ENCODE measurements around the gene WNT7B.
"Not testable (repeated sequence)": the region's sequence is repeated elsewhere in the genome, so short reads cannot be mapped to it uniquely, and the experiment has no call there.

Gene WNT7B

DNA sequence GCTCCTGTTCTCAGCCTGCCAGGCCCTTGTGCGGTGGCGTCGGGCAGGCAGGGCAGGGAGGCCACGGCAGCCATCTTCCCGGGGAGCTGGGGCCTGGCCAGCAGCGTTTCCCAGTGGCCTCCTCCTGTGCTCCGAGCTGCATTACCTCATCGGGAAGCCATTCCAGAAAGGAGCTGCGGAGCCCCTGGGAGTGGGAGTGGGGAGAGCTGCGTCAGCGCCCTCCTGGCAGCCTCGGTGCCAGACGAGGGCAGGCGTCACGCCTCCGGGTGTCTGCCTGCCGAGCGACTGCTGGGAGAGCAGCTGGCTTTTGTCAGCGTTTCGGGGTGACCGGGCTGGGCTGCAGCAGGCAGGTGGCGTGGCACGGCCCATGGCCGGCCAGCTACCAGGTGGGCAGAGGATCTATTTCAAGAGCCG lies 30.9 kb upstream of the WNT7B start:
- no peak for DNase-seq

DNA sequence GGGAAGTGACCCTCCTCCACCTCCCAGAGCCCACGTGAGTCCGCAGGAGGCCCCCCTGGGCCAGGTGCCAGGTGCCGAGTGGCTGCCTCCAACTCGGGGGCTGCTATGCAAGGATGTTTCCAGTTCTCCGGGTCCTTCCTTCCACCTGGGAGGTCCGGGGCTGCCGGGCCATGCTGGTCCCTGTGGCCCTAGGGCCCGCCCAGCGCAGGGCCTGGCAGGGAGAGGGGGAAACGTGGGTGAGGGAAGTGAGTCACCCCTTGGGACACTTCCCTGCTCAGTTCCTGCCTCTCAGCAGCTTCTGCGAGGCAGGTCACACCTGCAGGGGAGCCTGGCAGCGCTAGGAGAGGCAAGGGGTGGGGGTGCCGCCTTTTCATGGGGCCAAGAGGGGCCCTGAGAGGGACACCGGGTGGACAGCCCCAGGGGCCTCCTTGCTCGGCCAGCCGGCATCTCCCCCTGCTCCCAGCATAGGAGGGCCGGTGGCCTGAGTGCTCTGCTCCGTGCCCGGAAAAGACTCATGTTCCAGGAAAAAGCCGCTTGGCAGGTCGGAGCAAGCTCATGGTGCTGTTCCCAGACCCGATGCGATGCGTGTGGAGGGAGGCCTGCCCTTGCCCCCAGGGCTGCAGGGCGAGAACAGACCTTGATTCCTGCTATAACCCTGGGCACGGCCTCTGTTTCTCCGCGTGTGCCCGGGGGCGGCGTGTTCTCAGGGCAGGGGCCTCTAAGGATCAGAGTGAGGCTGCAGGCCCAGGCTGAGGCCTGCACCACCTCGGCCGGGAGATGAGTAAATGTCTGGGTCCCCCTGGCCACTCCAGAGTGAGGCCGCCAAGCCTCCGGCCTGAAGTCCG lies 30.3 kb upstream of the WNT7B start:
- DNase-seq, result no peak

DNA sequence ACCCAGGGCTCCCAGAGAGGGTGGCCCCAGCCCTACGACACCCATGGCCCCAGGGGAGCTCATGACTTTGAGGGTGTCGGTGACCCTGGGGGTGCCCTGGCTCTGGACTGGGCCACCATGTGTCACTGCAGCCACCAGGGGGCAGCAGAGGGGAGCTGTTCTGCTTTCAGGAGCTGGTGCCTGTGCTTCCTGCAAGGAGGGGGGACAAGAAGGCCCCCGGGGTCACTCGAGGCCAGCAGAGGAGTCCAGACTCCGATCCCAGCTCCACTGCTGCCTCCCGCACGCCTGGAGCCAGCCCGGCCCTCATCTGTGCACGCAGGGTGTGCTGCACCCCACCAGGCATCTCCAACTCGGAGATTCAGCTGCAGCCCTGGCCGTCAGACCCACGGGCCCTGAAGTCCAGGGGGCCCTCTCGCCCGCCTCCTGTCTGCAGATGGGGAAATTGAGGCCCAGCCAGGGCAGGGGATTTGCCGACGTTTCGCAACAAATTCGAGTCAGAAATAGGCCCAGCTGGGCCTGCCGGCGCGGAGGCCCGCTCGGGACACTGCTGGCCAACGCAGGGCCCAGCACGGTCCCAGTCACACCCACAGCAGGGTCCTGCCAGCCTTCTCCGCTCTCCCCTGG lies 29.5 kb upstream of the WNT7B start:
- peak; percentile 89 for DNase-seq

DNA sequence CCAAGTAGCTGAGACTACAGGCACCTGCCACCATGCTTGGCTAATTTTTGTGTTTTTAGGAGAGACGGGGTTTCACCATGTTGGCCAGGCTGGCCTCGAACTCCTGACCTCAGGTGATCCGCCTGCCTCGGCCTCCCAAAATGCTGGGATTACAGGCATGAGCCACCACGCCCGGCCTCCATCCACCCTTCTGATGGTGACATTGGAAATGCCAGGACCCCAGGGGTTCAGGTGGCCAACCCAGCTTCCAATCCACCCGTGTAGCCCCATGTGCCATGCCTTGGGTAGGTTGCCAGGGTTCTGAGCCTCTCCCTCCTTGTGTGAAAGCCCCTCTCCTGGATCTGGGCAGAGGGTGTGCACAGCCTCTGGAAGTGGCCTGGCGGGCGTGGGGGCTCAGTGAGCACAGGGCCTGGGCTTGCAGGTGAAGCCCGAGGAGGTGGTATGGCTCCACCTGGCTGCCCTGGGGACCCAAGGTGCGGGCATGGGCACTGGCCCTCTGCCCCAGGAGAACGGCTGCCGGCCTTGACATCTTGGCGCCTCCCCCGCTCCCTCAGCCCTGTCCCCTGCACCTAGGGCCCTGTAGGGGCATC lies 28.2 kb upstream of the WNT7B start:
- DNase-seq, result not testable (repeated sequence)

DNA sequence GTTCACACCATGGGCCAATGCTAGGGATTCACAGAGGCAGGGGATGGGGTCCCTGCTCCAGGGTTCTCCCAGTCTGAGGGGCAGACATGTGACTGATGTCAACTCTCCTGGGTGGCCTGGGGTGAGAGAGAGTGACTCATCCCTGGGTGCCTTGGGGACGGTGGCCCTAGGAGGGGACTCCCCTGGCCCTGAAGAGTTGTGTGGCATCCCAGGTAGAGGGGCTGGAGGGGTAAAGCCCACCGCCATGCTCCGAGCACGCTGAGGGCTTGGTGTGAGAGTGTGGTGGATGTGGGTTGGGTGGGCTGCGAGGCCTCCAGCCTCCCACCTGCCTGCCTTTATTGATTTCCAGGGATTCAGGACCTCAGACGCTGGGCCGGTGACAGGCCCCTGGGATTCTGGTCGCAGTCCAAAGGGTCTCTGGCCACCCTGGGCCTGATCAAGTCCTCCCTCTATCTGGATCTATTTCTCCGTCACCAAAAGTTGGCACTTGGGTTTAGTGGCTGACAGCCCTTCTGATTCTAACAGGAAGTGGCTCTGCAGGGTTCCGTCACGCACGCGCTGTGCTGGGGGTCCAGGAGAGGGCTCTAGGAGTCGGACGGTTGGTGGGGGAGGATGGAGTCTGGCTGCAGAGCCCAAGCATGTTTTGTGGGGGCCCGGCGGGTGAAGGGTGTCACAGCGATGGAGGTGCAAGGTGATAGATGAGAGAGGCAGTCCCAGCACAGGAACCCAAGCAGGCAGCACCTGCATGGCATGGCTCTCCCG lies 27.3 kb upstream of the WNT7B start:
- no peak for DNase-seq

DNA sequence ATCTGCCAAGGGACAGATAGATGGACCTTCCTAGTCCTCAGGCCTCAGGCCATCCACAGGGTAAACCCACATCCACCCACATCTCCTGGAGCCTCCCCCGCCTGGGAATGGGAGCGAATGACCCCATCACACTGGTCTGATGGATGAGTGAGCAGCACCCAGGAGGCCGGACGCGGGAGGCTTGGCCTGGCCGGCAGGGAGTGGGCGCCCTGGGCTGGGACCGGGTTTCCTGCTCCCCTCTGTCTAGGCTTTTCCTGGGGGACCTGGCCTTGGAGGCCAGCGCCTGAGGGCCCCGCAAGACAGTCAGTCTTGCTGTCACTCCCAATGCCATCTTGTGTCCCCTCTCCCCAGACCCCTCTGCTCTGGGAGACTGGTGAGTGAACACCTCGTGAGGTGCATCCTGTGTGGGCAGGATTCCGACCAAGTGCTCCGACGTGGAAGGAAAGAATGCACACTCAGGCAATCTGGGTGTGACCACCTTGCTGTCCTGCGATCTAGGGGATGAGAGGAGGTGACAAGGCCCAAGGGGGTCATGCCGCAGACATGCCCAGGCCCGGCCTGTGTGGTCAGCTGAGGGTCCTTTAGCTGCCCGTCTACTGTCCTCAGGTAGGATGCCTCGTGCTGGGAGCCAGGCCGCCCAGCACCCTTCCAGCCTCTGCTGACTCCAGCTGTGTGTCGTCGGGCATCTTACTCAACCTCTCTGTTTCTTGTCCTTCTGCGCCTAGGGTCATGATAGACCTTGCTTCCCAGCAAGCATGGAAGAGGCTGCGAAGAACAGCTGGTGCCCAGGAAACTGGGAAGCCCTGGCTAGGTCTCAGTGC lies 26.5 kb upstream of the WNT7B start:
- DNase-seq, result no peak

DNA sequence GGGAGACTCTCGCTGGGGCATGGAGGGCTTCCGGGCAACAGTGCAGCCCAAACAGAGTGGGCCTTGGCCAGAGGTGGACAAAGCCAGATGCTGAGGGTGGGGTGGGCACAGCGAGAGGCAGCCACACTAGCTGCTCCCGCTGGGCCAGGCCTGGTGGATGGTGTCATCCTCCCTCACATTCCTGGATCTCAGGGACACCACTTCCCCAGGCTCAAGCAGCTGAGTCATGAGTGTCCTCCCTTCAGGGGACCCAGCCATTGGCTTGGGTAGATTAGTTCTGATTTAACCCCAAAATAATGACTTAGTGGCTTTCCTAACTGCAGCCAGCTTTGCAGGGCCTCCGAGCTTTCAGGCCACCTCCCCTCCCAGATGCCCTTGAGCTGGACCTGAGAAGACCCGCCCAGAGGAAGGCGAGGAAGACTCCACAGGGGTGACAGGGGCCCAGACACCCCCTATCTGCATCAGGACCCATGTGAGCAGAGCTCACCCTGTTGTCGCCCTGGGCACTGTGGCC lies 25.9 kb upstream of the WNT7B start:
- DNase-seq, result no peak

DNA sequence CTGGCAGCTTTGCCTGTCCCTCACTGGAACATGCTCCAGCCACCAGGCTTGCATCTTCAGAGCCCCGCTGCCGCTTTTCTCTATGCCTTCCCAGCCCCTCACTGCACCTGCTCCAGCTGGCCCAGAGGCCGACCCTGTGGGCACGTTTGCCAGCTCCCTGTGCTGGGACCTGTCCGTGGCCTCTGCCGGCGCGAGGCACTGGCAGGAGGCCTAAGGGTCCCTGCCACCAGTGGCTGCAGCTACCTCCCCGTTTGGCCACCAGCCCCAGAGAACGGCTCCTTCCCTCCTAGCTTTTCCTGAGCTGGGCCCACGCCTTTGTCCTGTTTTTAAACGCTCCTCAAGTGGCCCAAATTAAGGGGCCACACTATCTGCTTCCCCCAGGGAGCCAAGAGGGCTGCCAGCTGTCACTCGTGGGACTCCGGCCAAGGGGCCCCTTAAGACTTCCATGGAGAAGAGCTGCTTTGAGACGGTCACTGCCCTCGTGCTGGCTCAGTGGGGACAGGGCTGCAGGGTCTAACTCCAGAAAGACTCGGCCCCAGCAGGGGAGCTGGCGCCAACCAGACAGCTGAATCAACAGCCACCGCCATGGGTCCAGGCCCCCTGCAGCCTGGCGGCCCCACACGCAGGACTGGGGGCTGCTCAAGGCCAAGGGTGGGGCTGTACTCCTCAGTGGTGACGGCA lies 24.6 kb upstream of the WNT7B start:
- no peak for DNase-seq

DNA sequence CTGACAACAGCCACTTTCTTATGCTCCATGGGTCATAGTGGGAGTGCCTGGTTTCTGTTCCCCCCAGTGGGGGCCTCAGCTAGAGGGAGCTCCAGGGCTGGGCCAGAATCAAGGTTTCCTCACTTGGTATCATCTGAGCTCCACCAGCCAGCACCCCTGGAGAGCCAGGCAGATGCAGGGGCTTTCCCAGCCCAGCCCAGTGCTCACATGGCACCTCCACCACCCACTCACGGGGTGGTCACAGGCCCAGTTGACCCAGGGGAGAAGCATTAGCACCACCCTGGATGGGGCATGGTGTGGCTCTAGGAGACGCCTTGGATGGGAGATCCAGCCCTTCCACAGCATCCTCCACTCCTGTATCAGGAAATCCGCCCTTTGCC lies 24.1 kb upstream of the WNT7B start:
- DNase-seq, result no peak

DNA sequence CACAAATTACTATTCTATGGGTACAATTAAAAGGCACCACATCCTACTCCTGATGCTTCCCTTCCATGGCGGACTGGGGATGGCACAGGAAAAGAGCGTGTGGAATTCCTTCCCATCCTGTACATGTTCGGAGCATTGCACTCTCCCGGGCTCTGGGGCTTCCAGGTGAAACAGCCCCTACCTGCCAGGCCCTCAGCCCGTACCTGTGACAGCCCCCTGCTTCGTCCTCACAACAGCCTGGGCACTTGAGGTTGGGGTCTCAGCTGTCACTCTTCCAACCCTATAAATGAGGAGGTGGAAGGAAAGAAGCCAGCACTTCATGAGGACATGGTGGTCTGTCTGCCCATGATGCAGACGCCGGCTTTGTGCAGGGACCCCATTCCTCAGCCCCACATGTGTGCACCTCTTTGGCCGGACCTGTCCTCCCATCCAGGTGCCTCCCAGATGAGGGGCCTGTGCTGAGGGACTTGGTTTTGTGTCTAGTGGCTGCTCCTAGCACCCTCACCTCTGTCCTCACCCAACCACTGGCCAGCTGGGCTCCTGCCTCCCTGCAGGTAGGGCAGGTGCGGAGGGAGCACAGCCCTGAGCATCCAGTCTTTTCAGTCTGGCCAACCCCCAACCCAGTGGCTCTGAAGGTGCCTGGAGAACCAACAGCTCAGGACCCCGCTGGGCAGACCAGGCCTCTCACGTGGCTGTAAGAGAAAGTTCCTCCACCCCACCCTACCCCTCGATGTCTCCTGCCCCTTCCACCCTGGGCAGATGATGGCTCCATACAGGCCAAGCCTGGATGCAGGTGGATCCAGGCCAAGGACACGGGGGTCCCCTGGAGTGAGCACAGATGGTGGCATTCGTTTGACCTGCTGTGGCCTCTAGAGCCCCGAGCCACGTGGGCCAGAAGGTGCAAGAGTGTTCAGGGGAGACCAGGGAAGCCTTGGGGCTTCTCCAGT lies 23.4 kb upstream of the WNT7B start:
- no peak for DNase-seq

DNA sequence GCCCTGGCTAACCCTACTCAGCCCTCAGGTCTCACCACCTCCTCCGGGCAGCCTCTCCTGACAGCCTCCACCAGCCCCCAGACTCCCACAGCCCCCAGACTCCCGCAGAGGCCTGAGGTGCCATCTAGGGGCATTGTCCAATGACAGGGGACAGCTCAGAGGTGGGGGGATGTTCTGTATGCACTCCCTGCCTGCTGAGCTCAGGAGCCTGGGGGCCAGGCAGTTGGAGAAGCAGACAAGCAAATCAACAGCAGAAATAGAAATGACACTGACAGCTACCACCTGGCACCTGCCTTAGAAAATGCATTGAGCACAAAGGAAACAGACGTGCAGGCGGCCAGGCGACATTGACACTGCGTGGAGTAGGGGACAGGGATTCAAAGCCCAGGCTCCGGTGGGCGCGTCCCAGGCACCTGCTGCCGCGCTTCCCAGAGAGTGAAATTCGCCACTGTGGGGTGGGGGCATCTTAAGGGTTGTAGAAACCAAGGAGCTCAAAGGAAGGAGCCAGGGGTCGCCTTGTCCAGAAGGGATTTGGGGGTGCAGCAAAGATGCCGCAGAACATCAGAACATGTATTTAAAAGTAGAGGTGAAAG lies 22.5 kb upstream of the WNT7B start:
- DNase-seq, result no peak

DNA sequence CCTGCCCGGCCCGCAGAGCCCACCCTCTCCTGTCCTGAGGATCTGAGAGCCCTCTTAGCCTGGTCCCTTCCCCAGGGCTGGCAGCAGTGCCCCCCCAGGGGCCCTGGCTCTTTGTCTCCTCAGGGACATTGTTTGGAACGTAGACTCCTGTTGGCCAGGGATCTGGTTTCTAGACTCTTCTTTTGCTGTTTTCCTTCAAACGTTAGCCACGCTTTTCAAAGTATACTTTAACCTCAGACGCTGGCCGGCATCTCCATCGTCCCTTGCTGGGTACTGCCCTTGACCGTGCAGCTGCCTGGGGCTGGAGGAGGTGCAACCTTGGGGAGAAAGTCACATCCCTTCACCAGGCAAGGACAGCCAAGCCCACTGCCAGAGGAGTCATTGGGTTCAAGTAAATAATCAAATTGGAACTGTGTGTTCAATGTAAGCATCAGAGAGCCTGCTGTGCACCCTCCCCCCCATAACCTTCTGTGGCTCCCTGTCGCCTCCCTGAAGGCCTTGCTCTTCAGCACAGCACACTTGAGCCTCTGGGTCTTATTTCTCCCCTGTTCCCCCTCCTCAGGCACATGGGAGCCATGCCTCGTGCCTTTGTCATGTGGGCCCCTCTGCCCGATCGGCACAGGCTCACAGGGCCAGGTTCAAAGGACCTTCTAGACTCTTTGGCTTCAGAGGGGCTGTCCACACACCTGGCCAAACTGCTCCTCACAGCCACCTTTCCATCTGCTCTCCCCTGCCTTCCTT lies 21.8 kb upstream of the WNT7B start:
- no peak for DNase-seq

DNA sequence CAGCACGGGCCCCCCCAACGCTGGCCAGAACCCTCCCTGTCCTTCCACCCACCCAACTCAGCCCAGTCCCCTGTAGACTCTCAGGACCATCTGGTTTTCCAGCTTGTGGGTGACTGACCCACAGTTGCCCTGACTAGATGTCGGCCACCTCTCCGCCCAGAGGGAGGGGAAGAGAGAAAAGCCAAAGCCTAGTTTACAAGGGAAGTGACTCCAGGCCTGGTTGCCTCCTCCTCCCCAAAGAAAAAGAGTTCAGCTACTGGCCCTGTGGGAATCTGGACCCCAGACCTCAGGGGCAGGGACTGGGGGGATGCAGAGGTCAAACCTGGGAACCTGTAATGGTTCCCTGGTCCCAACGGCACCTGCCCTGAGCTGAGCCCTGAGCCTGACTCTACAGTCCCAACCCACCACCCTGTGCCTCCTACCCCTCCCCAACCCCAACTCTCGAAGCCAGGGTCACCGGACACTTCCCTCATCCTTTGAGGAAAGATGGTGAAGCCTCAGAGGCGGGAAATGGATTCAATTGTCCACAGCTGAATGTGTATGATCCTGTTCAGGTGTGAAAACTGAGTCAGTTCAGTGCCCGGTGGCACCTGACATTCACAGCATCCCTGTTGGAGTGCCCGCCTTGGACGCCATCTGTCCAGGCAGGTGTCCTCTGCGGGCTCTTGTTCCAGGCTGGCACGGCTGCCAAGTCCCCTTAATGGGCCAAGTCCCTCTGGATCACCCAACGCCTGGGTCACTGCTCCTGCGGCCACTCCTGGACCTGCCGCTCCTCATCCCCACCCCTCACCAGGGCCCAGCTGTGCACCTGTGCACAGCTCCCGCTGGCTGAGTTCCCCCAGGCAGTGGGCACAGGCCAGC lies 21.0 kb upstream of the WNT7B start:
- DNase-seq, result no peak

DNA sequence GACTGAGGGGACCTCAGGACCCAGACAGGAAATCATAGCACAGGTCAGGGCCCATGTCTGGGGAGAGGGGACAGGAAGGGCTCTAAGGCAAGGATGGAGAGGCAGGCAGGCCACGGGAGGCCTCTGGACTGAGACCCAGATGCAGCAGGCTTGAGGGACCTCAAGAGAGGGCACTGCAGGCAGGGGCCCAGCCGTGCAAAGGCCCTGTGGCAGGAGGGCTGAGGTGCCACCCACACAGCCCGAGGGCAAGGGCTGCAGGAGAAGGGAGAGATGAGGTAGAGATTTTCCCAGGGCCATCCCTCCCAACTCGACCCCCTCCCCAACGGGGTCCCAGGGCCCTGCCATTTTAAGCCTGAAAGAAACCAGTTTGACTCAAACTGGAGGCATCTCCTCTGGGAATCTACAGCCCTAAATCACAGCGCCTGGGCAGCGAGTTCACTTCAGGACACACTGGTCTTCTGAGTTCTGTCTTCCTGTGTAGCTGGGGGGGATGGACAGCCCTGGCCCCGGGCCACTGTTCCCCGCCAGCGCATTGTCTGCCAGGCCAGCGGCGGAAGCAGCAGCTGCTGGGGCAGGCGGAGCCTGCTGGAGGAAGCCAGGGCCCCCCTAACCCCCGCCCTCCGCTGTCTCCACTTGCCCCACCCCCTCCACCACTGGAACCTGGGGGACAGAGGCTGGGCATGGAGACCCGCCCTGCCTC lies 20.3 kb upstream of the WNT7B start:
- DNase-seq, result no peak

DNA sequence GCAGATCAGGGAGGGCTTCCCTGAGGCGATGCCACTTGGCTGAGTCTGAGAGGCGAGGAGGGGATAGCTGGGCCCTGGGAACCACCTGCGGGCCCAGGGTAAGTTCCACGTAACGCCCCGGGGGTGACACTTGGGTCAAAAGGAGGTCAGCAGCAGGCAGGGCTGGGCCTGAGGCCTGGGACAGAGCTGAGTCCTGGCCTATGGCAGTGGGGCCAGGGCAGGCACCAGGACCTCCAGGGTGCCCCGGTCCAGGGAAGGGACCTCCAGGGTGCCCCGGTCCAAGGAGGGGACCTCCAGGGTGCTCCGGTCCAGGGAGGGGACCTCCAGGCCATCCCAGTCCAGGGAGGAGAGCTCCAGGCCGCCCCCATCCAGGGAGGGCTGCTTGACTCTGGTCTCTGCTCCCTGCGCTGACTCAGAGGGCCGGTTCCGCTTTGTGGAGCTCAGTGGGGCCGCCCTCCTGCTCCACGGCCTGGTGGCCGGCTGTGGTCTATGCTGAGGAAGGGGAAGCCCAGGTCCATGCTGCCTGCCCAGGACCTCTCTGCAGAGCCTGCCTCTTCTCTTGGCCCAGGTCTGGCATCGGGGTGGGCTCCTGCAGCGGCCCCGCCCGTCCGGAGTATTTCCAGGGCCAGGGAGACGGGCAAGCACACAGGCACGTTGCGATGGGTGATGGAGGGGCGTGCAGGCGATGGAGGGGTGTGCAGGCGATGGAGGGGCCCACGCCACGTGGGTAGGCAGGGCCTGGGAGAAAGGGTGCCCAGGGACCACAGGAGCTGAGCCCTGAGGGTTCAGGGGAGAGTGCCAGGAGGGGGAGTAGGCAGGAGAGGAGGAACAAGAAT lies 19.5 kb upstream of the WNT7B start:
- DNase-seq, result no peak

DNA sequence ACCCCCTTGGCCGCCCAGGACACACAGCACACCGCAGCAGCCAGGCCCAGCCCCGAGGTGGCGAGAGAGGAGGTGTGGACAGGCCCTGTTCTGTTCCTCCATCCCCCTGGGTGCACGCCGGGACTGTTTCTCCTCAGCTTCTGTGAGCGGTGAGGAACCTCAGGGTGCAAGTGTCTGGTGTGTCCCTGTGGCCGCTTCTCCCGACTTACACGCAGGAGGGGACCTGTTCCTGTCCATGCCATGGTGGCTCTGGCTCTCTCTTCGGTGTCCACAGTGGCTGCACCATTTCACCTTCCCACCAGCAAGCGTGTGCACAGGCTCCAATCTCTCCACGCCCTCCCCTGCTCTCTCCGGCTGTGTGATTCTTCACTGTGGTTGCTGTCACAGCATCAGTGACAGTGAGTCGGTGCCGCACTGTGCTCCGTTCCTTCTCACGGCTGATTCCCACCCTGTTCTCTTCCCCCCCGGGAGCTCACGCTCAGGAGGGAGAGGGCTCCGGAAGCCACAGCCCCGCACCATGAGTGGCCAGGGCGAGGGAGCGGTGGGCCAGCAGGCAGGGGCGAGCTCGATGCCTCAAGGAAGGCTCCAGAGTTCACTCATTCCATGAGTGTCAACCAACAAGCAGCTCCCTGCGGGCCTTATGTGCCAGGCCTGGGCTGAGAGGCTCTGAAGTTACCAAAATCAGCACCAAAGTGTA lies 18.6 kb upstream of the WNT7B start:
- DNase-seq, result no peak

Measured in activated T-cell treated with anti-CD3 and anti-CD28 coated beads, Interleukin-2, amount 50 U/mL, for 1 hour (primary cell).